HG03565 (cell line): ENCODE measurements around the gene LRRTM4.

ENCODE experiments used
- ATAC-seq: cut with Tn5 transposase; IDR thresholded peaks from one replicate; pipeline ENCODE4 v1.9.1; 2021; ENCODE audit warnings: mild to moderate bottlenecking, moderate library complexity; ENCODE audit not compliant: unreplicated experiment

LRRTM4 gene

GRCh38 chr2:77479395-77479794 is 42.8 kb downstream of the LRRTM4 start:
- ATAC-seq = no peak

GRCh38 chr2:77470096-77470495 is 52.1 kb downstream of the LRRTM4 start:
- no peak for ATAC-seq

GRCh38 chr2:77469106-77469505 is 53.1 kb downstream of the LRRTM4 start:
- ATAC-seq = no peak

DNA sequence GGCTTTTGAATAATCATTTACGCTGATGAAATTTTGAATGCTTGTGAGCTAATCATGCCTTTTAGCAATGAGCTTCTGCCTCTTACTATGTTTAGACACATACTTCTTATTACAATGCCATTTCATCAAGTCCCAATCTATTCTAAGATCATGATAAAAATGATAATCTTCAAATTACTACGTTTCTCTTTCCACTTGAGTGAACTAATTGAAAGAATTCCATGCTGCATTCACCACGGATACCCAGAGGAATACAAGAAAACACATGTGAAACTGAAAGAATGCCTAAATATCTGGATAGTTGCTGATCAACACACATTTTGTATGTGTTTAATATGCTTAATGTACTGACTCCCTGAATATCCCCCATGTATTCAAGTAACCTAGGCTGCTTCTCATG is 62.3 kb downstream of the LRRTM4 start:
- ATAC-seq = no peak

GRCh38 chr2:77458216-77458615 is 64.0 kb downstream of the LRRTM4 start:
- ATAC-seq = no peak

DNA sequence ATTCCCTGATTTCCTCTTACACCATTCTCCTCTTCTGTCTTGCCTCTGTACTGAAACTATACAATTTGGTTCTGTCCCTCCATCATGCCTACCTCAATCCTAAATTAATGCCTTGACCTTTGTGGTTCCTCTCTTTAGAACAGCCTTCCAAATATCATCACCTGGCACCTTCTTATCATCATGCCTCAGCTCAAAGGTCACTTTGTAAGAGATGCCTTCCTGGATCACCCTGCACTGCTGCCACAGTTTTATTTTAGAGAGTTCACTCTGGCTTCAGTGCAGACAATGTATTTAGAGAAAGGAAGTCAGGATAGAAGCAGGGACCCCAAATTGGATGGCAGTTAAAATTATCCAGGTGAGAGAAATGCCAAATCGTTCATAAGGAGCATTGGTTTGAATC is 64.5 kb downstream of the LRRTM4 start:
- ATAC-seq = no peak

DNA sequence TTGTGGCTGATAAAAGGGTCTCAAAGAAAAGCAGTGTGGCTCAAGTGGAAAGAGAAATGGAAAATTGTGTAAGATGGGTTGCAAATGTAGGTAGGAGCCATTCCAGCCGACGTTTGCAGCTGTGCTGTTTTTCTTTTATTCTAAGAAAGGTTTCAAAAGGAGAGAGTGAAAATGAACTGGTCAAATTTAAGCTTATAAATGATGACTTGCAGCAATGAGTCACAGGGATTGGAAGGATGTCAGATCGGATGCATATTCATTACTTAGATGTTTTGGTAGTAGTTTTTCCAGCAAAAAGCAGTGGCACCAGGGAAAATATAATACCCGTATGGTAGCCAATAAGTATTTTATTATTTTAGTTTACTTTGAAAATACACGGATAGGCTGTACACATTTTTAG is 79.1 kb downstream of the LRRTM4 start:
- ATAC-seq = no peak

GRCh38 chr2:77434880-77435279 is 87.3 kb downstream of the LRRTM4 start:
- ATAC-seq = no peak

GRCh38 chr2:77428946-77429345 is 93.2 kb downstream of the LRRTM4 start:
- ATAC-seq = no peak

- ATAC-seq = no peak
Observed at GRCh38 chr2:77421971-77422370, 100.2 kb downstream of the LRRTM4 start.

- no peak for ATAC-seq
Observed at GRCh38 chr2:77418537-77418936, 103.6 kb downstream of the LRRTM4 start.

- ATAC-seq = no peak
Observed at GRCh38 chr2:77404189-77404588, 118.0 kb downstream of the LRRTM4 start.

DNA sequence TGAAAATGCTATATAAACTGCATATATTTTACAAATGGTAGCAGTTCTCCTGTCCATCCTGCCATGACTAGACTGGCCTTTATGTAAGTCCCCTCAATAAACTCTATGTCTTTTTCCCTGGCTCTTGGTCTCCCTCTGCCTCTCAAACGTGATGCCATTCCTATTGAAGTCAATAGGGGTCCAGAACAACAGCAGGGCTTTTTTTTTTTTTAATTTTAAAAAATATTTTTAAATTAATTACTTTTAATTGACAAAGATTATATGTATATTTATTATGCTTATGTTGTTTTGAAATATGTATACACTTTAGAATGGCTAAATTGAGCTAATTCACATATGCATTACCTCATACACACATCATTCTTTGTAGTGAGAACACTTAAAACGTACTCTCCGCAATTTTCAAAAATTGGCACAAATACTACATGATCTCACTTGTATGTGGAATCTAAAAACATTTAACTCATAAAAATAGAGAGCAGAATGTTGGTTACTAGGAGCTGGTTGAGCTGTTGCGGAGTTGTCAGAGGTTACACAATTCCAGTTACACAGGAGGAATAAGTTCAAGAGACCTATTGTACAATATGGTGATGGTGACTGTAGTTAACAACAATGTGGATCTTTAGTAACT is 123.1 kb downstream of the LRRTM4 start:
- no peak for ATAC-seq

- ATAC-seq = no peak
Observed at GRCh38 chr2:77397763-77398162, 124.4 kb downstream of the LRRTM4 start.

DNA sequence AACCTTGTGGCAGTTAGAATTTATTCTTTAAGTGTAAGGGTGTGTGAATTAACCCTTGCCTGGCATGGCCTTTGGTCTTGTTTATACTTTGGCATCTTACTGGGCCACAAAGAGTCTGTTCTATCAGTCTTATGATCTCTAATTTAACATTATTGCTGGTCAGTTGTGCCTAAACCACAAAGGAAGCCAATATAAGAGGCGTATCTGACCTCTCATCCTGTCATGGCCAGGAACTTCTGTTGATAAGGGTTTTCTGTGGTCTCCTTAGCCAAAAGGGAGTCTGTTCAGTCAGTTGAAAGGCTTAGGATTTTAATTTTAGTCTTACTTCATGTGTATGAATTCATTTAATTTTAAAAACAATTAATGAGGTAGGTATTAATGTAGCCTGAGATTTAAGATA is 127.2 kb downstream of the LRRTM4 start:
- no peak for ATAC-seq

GRCh38 chr2:77391119-77391518 is 131.1 kb downstream of the LRRTM4 start:
- ATAC-seq = no peak

DNA sequence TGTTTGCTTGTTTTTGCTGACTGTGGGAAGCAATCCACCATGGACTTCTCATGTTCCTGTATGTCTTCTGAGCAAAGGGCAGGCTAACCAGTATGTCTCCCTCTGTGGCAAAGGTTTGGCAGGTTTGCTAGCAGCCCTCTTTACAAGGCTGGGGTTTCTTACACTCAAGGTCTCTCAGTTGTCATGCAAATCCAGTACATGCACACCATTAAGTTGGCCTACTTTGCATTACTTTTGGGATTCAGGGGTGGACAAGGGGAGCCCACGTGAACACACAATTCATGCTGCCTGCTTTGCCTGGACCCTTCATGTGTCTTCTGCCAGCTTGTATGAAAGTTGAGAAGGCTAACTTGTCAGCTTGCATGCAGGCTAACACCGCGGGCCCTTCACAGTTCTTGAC is 134.9 kb downstream of the LRRTM4 start:
- ATAC-seq = no peak

GRCh38 chr2:77372636-77373035 is 149.5 kb downstream of the LRRTM4 start:
- no peak for ATAC-seq

- no peak for ATAC-seq
Observed at GRCh38 chr2:77370511-77370910, 151.7 kb downstream of the LRRTM4 start.

DNA sequence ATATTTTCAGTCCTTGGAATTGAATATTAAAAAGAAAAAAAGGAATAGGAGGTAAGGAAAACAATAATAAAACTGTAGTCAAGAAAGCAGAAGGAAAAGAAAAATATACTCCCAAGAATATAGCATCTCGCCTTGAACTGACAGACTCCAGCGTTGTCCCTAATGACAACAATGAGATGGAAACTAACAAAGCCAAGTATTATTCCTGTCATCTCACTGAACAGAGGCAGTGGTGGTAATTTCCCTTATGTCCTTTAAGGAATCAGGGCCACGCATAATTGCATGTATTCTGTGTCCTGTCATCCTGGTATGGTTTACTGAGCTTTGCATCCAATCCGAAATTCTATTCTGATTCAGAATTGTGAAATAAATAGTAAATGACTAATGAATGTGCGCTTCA is 158.9 kb downstream of the LRRTM4 start:
- ATAC-seq = no peak

- ATAC-seq = no peak
Observed at GRCh38 chr2:77348821-77349220, 173.4 kb downstream of the LRRTM4 start.

- ATAC-seq = no peak
Observed at GRCh38 chr2:77336013-77336412, 186.2 kb downstream of the LRRTM4 start.

GRCh38 chr2:77328134-77328931 is 193.8 kb downstream of the LRRTM4 start:
- no peak for ATAC-seq
